ENCODE data around the gene IMP4. TPM values are rescaled to one million over a fixed set of nuclear protein-coding genes. Genes with fewer than 3 reads are reported as not detected.

IMP4 gene
- total and polyA plus RNA-seq, 2 of the 13 experiments (the other 11 are each of a cell fraction or from before 2014, with no cell fraction given), result 142 to 158 TPM

GRCh38 chr2:130355578-130356431, 13.1 kb downstream of the IMP4 start, which contains the start of gene PTPN18 (continued):
- TF ChIP-seq ZNF280D (CRISPR knock-in tag; IDR thresholded peaks at IDR 0.05), result no peak
- TF ChIP-seq ZSCAN30 (CRISPR knock-in tag; IDR thresholded peaks at IDR 0.05), result no peak
- peak; percentile 62; the same call in 1 of the 2 replicates for TF ChIP-seq PRMT3 (CRISPR knock-in tag; IDR thresholded peaks at IDR 0.05; ENCODE audit: borderline replicate concordance, low read depth)
- TF ChIP-seq ASH2L (IDR thresholded peaks at IDR 0.05; ENCODE audit: insufficient read length, low read depth, low read length), result peak; percentile 89
- peak; percentile 94; the same call in 1 of the 2 replicates for TF ChIP-seq MTERF4 (CRISPR knock-in tag; IDR thresholded peaks at IDR 0.05)
- no peak for TF ChIP-seq TIGD3 (CRISPR knock-in tag; IDR thresholded peaks at IDR 0.05; ENCODE audit: borderline replicate concordance)
- peak; percentile 59; the same call in 1 of the 2 replicates for TF ChIP-seq MXD3 (CRISPR knock-in tag; IDR thresholded peaks at IDR 0.05)
- TF ChIP-seq LRRFIP1 (CRISPR knock-in tag; conservative IDR thresholded peaks at IDR 0.05), result no peak
- TF ChIP-seq THYN1 (CRISPR knock-in tag; IDR thresholded peaks at IDR 0.05; ENCODE audit: borderline replicate concordance, low read depth), result no peak
- TF ChIP-seq STAG1 (CRISPR knock-in tag; IDR thresholded peaks at IDR 0.05), result peak; percentile 57
- TF ChIP-seq ETS1 (CRISPR knock-in tag; IDR thresholded peaks at IDR 0.05), result 0 out of 2 replicates have a peak, but pooled peaks have one; percentile 38
- no peak for TF ChIP-seq PAF1 (CRISPR knock-in tag; IDR thresholded peaks at IDR 0.05)
- TF ChIP-seq TRAFD1 (CRISPR knock-in tag; IDR thresholded peaks at IDR 0.05; ENCODE audit: borderline replicate concordance), result no peak
- no peak; the same call in 1 of the 2 replicates for TF ChIP-seq ZNF670 (CRISPR knock-in tag; IDR thresholded peaks at IDR 0.05; ENCODE audit: borderline replicate concordance)
- 0 out of 2 replicates have a peak, but pooled peaks have one; percentile 9 for TF ChIP-seq SMAD3 (CRISPR knock-in tag; IDR thresholded peaks at IDR 0.05)
